K562 (cell line): ENCODE measurements around the gene PHACTR3. TPM values are rescaled to one million over a fixed set of nuclear protein-coding genes. Genes with fewer than 3 reads are reported as not detected.

Experiments
- ATAC-seq: fragments of 200-7000 bp; cut with Tn5 transposase; 3 replicates; pipeline ENCODE4 v1.9.1; 2020; ENCODE audit warnings: moderate library complexity
- BruUV-seq: library from RNA; stranded (reverse); fragments of 400-500 nt; replicated peaks from 2 replicates; lab custom pipeline; 2021; lab: Mats Ljungman, UMichigan
- CTCF ChIA-PET: fragments of 300-600 bp; formaldehyde crosslinking; extraction: SDS; loops from one replicate; lab custom pipeline; 2021; ENCODE audit warnings: low intra/inter-chr PET ratio; lab: Yijun Ruan, JAX
- POLR2A ChIA-PET: fragments of 300-600, 350-650 bp; sonication (Branson Sonifier 250); formaldehyde crosslinking; extraction: SDS; loops from one replicate; lab custom pipeline; 2021; ENCODE audit warnings: antibody characterized with exemption, inconsistent platforms; lab: Yijun Ruan, JAX
- DNase-seq, 4 experiments: peaks; one replicate each; pipeline versions ENCODE4 v3.0.0 to v3.0.0-alpha.2; 2011 to 2018; ENCODE audit warnings: low spot score in 3 of 4, mixed read lengths in 3 of 4; ENCODE audit errors: extremely low read depth in 1 of 4
- FAIRE-seq: peaks from 2 replicates; lab custom pipeline; 2011; peaks lifted over from hg19 to GRCh38; lab: Jason Lieb, UNC
- H2AFZ ChIP-seq: 2 replicates; pipeline ENCODE4 v1.6.0; 2011; ENCODE audit warnings: low read depth, low read length, control low read depth, inconsistent platforms
- H3K27ac ChIP-seq: fragments of 200-600 bp; 3 replicates; pipeline ENCODE4 v1.8.0; 2011; ENCODE audit warnings: low read depth, mild to moderate bottlenecking, control low read depth, inconsistent platforms, low read length, moderate library complexity, mixed read lengths; ENCODE audit errors: extremely low read depth
- H3K27me3 ChIP-seq, 2 experiments: fragments of 300-600 bp in 1 of 2; 2 replicates in 1 of 2; 3 replicates in 1 of 2; pipeline versions ENCODE4 v1.6.0 to v1.8.0; 2011; ENCODE audit warnings: inconsistent platforms in 2 of 2, low read length in 2 of 2, mild to moderate bottlenecking in 1 of 2, mixed read lengths in 1 of 2, moderate library complexity in 1 of 2; ENCODE audit not compliant: control insufficient read depth in 2 of 2, insufficient read depth in 2 of 2
- H3K36me3 ChIP-seq: fragments of 300-600 bp; 3 replicates; pipeline ENCODE4 v1.8.0; 2011; ENCODE audit warnings: mild to moderate bottlenecking, low read length, inconsistent platforms; ENCODE audit not compliant: control insufficient read depth, insufficient read depth
- H3K4me1 ChIP-seq, 2 experiments: fragments of 200-600 bp in 1 of 2; replicated peaks in 1 of 2; 2 replicates in 1 of 2; 3 replicates in 1 of 2; pipeline versions ENCODE4 v1.5.1 to v1.8.0; 2011; ENCODE audit warnings: inconsistent platforms in 2 of 2, low read length in 2 of 2, mild to moderate bottlenecking in 1 of 2, mixed read lengths in 1 of 2, moderate library complexity in 1 of 2; ENCODE audit not compliant: control insufficient read depth in 2 of 2, insufficient read depth in 2 of 2
- H3K4me2 ChIP-seq: 2 replicates; pipeline ENCODE4 v1.6.1; 2011; ENCODE audit warnings: low read length, control low read depth, inconsistent platforms, mixed read lengths; ENCODE audit not compliant: insufficient read depth
- H3K4me3 ChIP-seq: fragments of 200-600 bp; sonication (generic), shearing (Covaris generic); 2 replicates; pipeline ENCODE4 v1.5.1; 2016; ENCODE audit warnings: control low read depth, inconsistent platforms
- H3K79me2 ChIP-seq: fragments of 200-600 bp; 3 replicates; pipeline ENCODE4 v1.8.0; 2011; ENCODE audit warnings: low read length, inconsistent platforms; ENCODE audit not compliant: control insufficient read depth, insufficient read depth
- H3K9ac ChIP-seq, 2 experiments: 2 replicates each; pipeline versions ENCODE4 v1.6.0 to v1.6.1; 2011; ENCODE audit warnings: low read depth in 2 of 2, low read length in 2 of 2, control low read depth in 1 of 2, inconsistent platforms in 1 of 2, mild to moderate bottlenecking in 1 of 2, mixed read lengths in 1 of 2; ENCODE audit not compliant: insufficient read depth in 1 of 2
- H3K9me1 ChIP-seq: one replicate; pipeline ENCODE4 v1.6.0; 2011; ENCODE audit warnings: inconsistent platforms, mild to moderate bottlenecking, low read length, moderate library complexity; ENCODE audit not compliant: control insufficient read depth, insufficient read depth
- H3K9me3 ChIP-seq: replicated peaks from 2 replicates; pipeline ENCODE4 v1.5.1; 2011; ENCODE audit warnings: low read depth, low read length, inconsistent platforms; ENCODE audit not compliant: control insufficient read depth, insufficient read depth
- H4K20me1 ChIP-seq: replicated peaks from 2 replicates; pipeline ENCODE4 v1.6.1; 2011; ENCODE audit warnings: low read length, inconsistent platforms, mixed read lengths; ENCODE audit not compliant: control insufficient read depth, insufficient read depth
- FOXP1 ChIP-seq: sonication (generic); formaldehyde crosslinking; IDR thresholded peaks from 2 replicates; pipeline ENCODE4 v1.8.0; 2022; ENCODE audit warnings: mild to moderate bottlenecking, missing genetic modification reagents
- SMAD4 ChIP-seq: fragments of 250-450 bp; sonication (Bioruptor Pico); conservative IDR thresholded peaks from 2 replicates; pipeline ENCODE4 v1.8.0; 2021; ENCODE audit warnings: inconsistent platforms, mild to moderate bottlenecking, moderate library complexity
- TEAD2 ChIP-seq: fragments of 450-650 bp; IDR thresholded peaks from 2 replicates; pipeline ENCODE4 v1.6.1; 2016; ENCODE audit warnings: missing genetic modification characterization, control low read depth, missing compliant biosample characterization
- ZNF212 ChIP-seq: fragments of 450-650 bp; formaldehyde crosslinking; IDR thresholded peaks from 2 replicates; pipeline ENCODE4 v1.4.0; 2020; ENCODE audit warnings: mild to moderate bottlenecking
- WGBS: fragments of 100-300 bp; shearing (Covaris generic); methylation state at CpG from one replicate; pipeline ENCODE4 v1.1.6; 2016; ENCODE audit warnings: low coverage, mixed read lengths; ENCODE audit not compliant: insufficient coverage; ENCODE audit errors: missing lambda C conversion rate; 5-methylcytosine and 5-hydroxymethylcytosine counted together
- in situ Hi-C: fragments of 300-500 bp; cut with MboI; formaldehyde crosslinking; loops from 4 replicates; pipeline ENCODE4 v1.15.0; 2018; ENCODE audit warnings: inconsistent platforms, mixed read lengths
- intact Hi-C: fragments of 100-400 bp; cut with micrococcal nuclease; formaldehyde crosslinking; loops from 2 replicates; pipeline ENCODE4 v1.14.2; 2022
- polyA plus RNA-seq, 8 experiments: library from polyadenylated mRNA; depleted of rRNA in 4 of 8; stranded (reverse) in 5 of 8; unstranded in 3 of 8; fragments of >200 nt; fragmentation: Nextera tagmentation in 2 of 8; fragmentation: Illumina TruSeq in 1 of 8; extraction: Ambion mirVana in 2 of 8; extraction: Trizol in 1 of 8; gene quantifications; 2 replicates each; pipeline versions ENCODE4 v1.2.1 to v1.2.3, GENCODE V29; 2011 to 2014; ENCODE audit warnings: inconsistent platforms in 1 of 8, missing spikeins in 1 of 8
- total RNA-seq, 7 experiments: library from RNA; depleted of rRNA in 6 of 7; stranded (reverse); fragments of >200 nt in 6 of 7; fragmentation: Illumina TruSeq in 2 of 7; extraction: Trizol in 2 of 7; gene quantifications; 2 replicates each; pipeline versions ENCODE4 v1.2.1 to v1.2.3, GENCODE V29; 2011 to 2021; ENCODE audit warnings: low replicate concordance in 1 of 7
- TF ChIP-seq, protein P1 (sequence below), 2 experiments: fragments of 450-650 bp; IDR thresholded peaks; 2 replicates each; pipeline ENCODE4 v1.6.1; 2016

The PHACTR3 gene
- total and polyA plus RNA-seq, 9 of the 15 experiments (the other 6 are each of a cell fraction or from before 2014, with no cell fraction given), result not detected

DNA sequence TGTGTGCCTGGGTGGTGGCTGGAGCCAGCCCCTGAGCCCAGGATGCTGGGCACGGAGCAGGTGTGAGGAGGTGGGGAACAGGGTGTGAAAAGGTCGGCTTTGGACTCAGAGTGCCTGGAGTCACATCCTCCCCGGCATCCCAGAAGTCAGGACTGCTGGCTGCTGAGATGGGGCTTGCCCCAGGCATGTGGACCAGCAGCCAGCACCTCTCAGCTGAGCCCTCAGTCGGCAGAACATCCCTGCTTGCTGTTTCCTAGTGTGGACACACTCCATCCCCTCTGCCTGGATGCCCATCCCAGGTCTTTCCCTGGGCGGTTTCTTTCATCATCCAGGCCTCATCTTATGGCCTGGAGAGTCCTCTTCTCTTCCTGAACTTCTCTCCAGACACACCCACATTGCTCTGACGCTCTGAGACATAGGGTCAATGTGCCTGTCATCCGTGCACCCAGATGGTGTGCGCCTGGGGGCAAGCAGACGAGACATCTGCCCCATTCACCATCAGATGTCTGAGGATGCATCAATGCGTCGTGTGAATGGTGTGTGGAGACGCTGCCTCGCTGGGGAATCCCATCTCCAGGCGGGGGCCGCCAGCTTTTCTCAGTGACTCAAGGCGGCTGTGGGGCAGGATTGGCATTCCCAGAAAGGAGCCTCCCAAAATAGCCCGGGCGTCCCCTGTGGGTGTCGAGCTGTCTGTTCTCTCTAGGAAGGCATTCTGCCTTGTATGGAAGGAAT lies 224.9 kb downstream of the PHACTR3 start:
- in situ Hi-C loops, result loop anchor here (10.0 kb wide), 1 partner anchor 1956 kb away; no protein-coding TSS in a partner anchor
- Histone ChIP-seq H3K4me3 (no peak overlapping the region), H3K4me1 (no peaks in the 10 kb centered on the region), H3K9ac (no peak overlapping the region), H3K4me2 (no peak overlapping the region), H3K79me2 (no peaks in the 10 kb centered on the region), H3K27me3 (no peaks in the 10 kb centered on the region; a peak in 2 of 5 replicates), H3K36me3 (no peaks in the 10 kb centered on the region), H3K27ac (no peak overlapping the region), H3K9me1 (no peaks in the 10 kb centered on the region), H3K9me3 (no peaks in the 10 kb centered on the region), H2AFZ (no peak overlapping the region), H4K20me1 (no peaks in the 10 kb centered on the region; the same call in 1 of the 2 replicates)
- intact Hi-C loops, result no loop called here
- ChIA-PET POLR2A (no interaction called here), CTCF (no interaction called here)
- under 1% methylated on average over 19 of the region's 19 CpGs for WGBS
- no peak for ATAC-seq
- no peak for FAIRE-seq
- no peak for DNase-seq
- TF ChIP-seq ZNF212 (CRISPR knock-in tag) (no peak), TEAD2 (tag) (no peak), FOXP1 (CRISPR knock-in tag) (no peak), SMAD4 (CRISPR knock-in tag) (no peak)
- TF ChIP-seq, protein P1, sequence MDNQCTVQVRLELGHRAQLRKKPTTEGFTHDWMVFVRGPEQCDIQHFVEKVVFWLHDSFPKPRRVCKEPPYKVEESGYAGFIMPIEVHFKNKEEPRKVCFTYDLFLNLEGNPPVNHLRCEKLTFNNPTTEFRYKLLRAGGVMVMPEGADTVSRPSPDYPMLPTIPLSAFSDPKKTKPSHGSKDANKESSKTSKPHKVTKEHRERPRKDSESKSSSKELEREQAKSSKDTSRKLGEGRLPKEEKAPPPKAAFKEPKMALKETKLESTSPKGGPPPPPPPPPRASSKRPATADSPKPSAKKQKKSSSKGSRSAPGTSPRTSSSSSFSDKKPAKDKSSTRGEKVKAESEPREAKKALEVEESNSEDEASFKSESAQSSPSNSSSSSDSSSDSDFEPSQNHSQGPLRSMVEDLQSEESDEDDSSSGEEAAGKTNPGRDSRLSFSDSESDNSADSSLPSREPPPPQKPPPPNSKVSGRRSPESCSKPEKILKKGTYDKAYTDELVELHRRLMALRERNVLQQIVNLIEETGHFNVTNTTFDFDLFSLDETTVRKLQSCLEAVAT (IDR thresholded peaks at IDR 0.05), result no peak
- BruUV-seq, result no TSS peak
